ENCODE data around the gene ZNF19.
A peak's percentile ranks its signal among the peaks of the same experiment; 100 is the strongest.

The ZNF19 gene

DNA sequence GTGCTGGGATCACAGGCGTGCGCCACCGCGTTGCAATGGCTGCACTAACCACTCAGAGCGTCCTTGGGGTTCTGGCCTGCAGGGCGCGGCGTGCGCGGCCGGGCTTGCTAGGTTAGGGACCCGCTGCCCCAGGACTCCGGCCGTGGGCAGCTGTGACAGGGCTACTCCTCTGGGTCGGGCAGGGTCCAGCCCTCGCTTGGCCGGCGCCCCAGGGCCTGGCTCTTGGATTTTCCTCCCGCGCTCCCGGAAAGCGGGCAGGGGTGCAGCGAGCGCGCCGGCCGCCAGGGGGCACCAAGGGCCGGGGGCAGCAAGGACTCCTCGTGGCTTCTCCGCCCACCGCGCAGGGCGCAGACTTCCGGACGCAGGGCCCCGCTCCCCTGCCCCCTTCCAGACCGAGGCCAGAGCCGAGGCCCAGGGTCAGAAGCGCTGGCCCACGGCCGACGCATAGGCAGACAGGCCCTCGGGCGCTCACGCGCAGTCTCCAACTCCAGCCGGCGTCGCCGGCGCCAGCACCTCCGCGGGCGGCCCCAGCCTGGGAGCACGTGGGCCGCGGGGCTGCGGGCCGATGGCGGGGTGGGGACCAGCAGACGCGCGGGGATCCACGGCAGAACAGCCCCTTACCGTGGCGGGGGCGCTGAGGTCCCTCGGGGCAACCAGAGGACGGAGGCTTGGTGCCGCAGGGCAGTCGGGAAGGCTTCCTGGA lies 47.6 kb downstream of the ZNF19 start:
- DNase-seq (ENCODE audit: low read depth in 2 of 2), result peak in 1 of 2 donors; percentile 11

DNA sequence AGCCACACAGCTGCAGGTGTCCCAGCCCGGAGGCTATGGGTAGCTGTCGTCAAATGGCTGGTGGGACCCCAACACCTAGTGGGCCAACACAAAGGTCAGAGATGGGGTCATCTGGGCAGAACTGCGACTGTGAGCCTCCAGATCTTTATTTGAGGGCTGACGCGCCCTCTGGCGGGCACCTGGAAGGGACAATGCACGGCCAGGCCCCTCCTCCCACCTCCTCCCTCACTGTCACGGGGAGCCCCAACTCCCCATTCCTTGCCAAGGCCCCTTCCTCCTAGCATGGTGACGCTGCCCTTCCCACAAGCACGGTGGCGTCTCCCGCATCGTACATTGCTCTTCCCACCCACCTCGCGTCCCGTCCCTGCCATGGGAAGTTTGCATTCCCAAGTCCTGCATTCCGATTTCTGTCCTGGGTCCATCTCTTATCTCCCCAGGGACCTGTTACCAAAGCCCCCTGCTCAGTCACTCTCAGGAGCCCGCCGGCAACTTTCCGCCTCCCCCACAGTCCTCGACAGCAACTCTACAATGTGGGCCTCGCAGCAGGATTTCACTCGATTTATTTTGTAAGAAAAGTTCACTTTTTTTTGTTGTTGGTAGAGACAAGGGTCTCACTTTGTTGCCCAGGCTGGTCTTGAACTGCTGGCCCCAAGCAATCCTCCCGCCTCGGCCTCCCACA lies 48.3 kb downstream of the ZNF19 start:
- peak in 1 of 2 donors; percentile 24 for DNase-seq (ENCODE audit: low read depth in 2 of 2)

DNA sequence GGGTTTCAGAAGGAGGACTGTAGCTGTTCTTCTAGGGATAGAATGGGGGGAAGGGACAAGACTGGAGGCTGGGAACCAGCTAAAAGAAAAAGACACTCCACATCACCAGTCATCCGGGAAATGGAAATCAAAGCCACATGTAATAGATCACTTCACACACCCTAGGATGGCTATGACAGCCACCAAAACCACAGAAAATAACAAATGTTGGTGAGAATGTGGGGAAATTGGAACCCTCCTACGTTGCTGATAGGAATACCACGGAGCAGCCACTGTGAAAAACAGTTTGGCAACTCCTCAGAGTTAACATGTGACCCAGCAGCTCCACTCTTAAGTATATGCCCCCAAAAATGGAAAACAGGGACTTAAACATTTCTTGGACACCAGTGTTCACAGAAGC lies 49.6 kb downstream of the ZNF19 start:
- no peak for DNase-seq (ENCODE audit: low read depth in 2 of 2)

DNA sequence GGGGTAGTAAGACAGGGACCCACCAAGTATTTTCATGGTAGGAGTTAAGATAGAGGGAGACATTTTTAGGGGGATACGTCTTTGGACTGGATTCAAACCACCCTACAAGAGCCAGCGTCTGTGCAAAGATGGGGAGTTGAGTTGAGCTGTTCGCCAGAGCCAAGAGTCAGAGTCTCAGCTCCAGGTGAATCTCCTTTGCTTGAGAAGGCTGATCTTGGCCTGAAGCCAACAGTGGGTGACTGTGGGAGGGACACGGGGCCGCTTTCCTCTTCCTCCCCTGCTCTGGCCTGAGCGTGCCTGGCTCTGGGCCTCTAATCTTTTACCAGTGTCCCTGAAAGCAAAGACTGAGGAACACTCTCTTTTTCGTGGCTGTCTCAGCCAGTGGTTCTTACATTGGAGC lies 52.7 kb downstream of the ZNF19 start:
- DNase-seq (ENCODE audit: low read depth in 2 of 2), result no peak

DNA sequence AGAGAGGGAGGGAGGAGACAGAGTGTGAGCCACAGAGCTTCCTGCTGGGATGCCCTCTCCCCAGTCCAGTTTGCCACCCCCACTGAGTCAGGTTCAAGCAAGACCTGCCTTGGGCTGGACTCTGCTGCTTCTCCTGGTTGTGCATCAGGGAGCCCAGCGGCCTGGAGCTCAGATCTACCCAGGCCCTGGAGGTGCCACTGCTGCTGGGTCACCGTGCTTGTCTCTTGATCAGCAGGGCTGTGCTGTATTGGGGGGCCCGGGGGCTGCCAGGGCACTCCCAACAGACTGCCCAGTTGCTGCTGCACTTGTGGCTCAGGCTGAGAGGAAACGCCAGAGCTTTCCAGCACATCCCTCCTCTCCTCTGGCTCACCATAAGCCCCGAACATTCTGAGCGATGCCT lies 56.2 kb downstream of the ZNF19 start:
- no peak for DNase-seq (ENCODE audit: low read depth in 2 of 2)

DNA sequence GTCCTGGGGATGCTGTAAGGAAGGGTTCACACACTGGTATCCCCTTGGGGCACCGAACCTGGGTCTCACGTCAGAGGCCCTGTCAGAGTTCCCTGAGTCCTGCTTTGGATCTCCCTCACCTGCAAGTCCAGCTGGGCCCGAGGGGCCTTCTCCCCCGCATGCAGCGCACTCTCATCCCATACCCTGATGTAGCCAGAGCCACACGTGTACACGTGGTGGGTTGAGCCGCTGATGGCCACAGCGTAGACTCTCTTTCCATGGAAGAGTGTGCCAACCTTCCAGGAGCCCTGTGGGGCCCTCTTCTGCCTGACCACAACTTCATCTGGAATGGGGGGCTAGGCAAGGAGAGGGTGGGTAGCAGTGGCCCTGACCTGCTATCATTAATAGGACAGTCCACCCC lies 57.1 kb downstream of the ZNF19 start:
- no peak for DNase-seq (ENCODE audit: low read depth in 2 of 2)

DNA sequence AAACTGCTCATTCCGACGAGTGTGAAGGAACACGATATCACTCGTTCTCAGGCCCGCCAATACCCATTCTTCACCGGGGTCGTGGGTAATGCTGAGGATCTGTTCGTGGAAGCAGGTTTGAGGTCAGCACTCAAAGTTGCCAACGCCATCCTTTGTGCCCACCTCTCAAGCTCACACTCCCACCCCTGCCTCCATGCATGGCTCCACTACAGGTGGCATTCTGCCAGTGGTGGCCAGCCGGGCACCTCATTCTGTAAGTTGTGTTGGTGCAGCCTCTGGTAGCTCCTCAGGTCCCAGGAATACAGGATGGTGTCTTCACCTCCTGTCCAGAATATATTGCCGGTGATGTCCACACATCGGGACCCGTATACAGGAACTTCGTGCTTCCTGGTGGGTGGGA lies 57.9 kb downstream of the ZNF19 start:
- no peak for DNase-seq (ENCODE audit: low read depth in 2 of 2)

DNA sequence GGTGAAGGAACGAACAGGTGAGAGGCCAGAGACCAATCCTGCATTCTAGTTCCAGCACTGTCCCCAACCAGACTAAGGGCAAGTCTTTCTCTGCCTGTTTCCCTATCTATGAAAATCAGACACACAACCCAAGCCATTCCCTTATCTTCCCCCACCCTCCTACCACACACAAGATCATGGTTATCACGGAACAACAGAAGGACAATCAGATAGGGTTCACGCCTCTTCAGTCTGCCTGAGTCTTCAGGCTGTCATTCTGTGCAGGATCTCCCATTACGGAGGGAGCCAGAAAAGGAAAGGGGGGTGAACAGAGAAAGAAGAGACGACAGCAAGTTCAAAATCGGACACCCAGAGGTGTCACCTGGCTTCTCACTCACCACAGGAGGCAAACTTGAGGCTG lies 58.4 kb downstream of the ZNF19 start:
- no peak for DNase-seq (ENCODE audit: low read depth in 2 of 2)

DNA sequence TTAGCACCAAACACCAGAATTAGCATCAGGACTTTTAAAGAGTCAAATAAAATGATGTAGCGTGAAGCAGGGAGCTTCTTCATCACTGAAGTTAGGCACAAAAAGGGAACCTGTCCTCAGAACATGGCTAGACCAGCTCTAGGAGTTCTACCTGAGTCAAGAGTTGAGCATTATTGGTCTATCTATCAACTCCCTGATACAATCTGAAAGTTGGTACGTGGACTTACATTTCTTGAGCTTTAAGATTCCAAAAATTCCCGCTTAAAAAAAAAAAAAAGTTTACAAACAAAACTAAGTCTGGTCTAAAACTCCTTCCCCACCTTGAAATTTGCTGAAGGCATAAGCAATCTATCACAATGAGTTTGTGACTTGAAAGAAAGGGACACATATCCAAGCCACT lies 59.5 kb downstream of the ZNF19 start:
- DNase-seq (ENCODE audit: low read depth in 2 of 2), result no peak

DNA sequence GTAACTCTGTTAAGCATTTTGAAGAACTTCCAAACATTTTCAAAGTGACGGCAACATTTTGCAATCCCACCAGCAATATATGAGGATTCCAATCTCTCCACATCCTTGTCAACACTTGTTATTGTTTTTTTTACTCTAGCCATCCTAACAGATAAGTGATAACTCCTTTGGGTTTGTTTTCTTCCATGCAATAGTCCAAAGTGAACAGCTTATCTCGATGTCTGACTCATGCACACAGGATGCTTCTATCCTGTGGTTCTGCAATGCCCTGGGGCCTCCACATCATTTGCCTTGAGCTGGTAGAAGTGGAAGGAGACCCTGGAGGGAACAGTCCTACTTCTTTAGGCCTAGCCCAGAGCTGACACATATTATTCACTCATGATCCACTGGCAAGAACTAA lies 60.2 kb downstream of the ZNF19 start:
- no peak for DNase-seq (ENCODE audit: low read depth in 2 of 2)

DNA sequence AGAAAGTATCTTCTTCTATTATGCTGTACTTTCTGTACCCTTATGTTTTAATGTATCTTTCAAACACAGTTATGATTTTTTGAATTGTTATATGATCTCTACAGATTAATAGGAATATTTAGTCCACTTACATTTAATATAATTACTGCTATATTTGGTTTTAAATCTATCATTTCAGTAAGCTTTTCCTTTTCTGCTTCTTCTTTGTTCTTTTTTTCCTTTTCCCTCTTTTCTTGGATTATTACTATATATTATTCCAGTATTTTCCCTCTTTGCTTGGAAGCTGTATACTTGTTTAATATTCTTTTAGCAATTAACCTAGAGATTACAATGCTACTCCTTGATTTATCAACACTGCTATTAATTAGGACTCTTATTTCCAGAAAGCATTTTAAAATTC lies 60.7 kb downstream of the ZNF19 start:
- no peak for DNase-seq (ENCODE audit: low read depth in 2 of 2)

DNA sequence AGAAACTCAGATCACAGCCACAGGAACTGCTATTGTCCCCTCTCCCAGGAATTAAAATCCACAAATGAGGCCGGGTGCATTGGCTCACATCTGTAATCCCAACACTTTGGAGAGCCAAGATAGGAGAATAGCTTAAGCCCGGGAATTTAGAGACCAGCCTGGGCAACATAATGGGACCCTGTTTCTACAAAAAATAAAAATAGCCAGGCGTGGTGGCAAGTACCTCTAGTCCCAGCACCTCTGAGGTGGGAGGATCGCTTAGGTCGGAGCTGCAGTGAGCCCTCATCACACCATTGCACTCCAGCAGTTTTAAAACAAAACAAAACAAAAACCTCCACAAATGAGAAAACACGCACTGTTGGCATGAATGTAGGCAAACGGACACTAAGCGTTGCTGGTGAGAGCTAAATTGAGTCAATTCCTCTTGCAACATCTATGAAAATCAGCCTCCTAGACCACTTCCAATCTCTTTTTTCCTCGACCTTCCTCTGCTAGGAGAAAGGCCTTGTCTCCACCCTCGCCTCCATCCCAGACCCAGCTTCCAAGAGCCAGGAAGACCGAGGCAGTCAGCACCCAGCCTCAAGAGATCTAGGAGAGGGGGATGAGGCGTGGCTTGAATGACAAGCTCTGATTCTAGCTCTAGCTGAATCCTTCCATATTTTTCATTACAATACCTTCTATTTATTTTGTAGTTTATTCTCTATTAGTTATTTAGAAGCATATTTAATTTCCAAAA lies 62.1 kb downstream of the ZNF19 start:
- no peak for DNase-seq (ENCODE audit: low read depth in 2 of 2)

DNA sequence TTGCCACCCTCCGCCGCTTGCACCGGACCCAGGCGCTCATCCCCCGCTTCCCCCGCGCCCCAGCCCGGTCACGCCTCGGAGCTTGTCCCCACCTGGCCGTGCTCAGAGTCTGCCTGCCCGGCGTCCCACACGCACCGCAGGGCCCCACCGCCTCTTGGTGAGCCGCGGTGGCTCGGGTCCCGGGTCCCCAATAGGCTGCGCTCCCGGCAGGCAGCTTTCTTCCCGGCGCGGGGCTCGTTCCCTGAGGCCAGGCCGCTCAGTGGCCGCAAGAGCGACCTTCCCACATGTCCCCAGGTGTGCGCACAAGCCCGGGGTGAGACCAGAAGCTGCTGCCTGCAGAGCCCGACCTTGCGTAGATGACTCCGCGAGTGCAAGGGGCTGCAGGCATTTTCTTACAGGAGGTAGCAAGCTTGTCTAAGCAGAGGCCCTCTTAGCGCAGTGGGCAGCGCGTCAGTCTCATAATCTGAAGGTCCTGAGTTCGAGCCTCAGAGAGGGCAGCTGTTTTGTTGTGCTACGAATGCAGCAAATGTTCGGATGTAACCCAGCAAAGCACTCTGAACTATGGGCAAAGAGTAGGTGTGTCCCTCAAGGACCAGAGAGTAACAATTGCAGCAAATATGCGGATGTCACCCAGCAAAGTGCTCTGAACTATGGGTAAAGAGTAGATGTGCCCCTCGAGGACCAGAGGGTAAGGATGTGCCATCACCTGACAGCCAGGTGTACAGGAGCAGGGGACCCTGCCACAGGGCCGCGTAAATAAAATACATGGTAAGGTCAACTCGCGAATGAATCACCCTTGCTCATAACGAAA lies 62.9 kb downstream of the ZNF19 start:
- DNase-seq (ENCODE audit: low read depth in 2 of 2), result peak; percentile 21 to 24

DNA sequence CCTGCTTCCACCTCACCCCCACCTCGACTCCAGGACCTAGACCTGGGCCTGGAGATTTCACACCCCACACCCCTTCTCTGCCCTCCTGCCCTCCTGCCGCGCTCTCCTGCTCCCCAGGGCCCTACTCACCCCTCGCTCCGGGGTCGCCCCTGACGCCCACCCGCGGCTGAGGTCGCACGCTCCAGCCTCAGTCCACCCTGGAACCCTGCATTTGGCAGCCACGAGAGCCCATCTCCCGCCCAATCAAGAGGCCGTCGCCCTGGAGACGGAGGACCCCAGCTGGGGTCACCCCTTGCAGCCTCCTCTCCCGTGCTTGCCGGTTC lies 63.4 kb downstream of the ZNF19 start:
- DNase-seq (ENCODE audit: low read depth in 2 of 2), result no peak

DNA sequence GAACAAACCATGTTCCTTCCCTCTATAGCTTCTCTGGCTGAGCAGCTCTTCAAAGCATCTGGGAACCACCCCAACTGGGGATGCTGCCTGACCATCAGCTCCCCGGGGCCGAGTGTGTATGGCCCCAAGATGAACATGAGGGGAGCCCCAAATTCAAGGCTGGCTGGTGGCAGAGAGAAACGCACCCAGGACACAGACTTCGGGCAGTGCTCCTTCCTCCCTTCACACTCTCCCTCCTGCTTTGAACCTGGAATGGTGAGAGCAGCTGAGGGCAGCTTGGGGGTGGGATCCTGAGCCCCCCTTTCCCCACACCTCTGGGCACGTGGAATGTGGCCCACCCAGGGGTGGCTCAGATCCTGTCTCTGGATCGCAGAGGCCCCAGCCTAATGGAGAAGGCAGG lies 64.5 kb downstream of the ZNF19 start:
- DNase-seq (ENCODE audit: low read depth in 2 of 2), result no peak

DNA sequence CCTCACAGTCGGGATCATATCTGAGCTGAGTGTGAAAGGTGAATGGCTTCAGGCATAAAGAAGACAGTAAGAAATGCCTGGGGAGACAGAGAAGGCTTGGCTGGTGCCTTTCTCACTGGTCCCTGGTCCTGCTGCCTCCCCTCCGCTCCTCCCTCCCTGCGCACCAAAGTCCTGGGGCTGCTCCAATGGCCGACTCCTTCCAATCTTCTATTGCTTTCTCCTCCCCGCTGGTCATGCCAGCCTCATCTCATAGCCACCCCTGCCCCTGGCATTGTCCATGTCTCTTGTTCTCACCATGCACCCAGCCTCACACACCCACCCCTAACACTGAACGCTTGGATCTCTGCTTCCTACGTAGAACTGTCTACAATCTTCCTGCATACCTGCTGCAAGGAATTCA lies 65.3 kb downstream of the ZNF19 start:
- no peak for DNase-seq (ENCODE audit: low read depth in 2 of 2)

Measured in activated CD4-positive, alpha-beta T cell treated with anti-CD3 and anti-CD28 coated beads for 24 hours (primary cell).